H9 (cell line): ENCODE measurements around the gene ZBTB16. TPM values are rescaled to one million over a fixed set of nuclear protein-coding genes. Genes with fewer than 3 reads are reported as not detected.

Source experiments
- DNase-seq: peaks from one replicate; pipeline ENCODE4 v3.0.0-alpha.2; 2017
- H2AFZ ChIP-seq: one replicate; pipeline ENCODE4 v1.6.1; 2013; ENCODE audit warnings: mild to moderate bottlenecking, low read length, control low read depth, moderate library complexity
- H2AK5ac ChIP-seq: 2 replicates; pipeline ENCODE4 v1.6.1; 2013; ENCODE audit warnings: low read length, control low read depth, mixed read lengths; ENCODE audit not compliant: insufficient read length
- H2BK120ac ChIP-seq: one replicate; pipeline ENCODE4 v1.6.1; 2013; ENCODE audit warnings: low read depth, mild to moderate bottlenecking, low read length, control low read depth, inconsistent platforms; ENCODE audit not compliant: poor library complexity, severe bottlenecking
- H2BK12ac ChIP-seq: 2 replicates; pipeline ENCODE4 v1.6.1; 2013; ENCODE audit warnings: low read length, control low read depth, mixed read lengths, low read depth; ENCODE audit not compliant: insufficient read length
- H2BK15ac ChIP-seq: 2 replicates; pipeline ENCODE4 v1.6.1; 2013; ENCODE audit warnings: low read depth, low read length, control low read depth
- H2BK20ac ChIP-seq: one replicate; pipeline ENCODE4 v1.6.1; 2013; ENCODE audit warnings: low read depth, mild to moderate bottlenecking, low read length, control low read depth, inconsistent platforms; ENCODE audit not compliant: poor library complexity, severe bottlenecking
- H2BK5ac ChIP-seq: 2 replicates; pipeline ENCODE4 v1.6.1; 2013; ENCODE audit warnings: low read length, control low read depth, mixed read lengths; ENCODE audit not compliant: insufficient read length
- H3K14ac ChIP-seq: 2 replicates; pipeline ENCODE4 v1.6.1; 2013; ENCODE audit warnings: low read length, control low read depth; ENCODE audit not compliant: insufficient read depth
- H3K18ac ChIP-seq: 2 replicates; pipeline ENCODE4 v1.6.1; 2013; ENCODE audit warnings: low read depth, mild to moderate bottlenecking, mixed read lengths, low read length, control low read depth; ENCODE audit not compliant: insufficient read length
- H3K23ac ChIP-seq: 2 replicates; pipeline ENCODE4 v1.6.1; 2013; ENCODE audit warnings: low read length, control low read depth, mixed read lengths, low read depth; ENCODE audit not compliant: insufficient read length
- H3K23me2 ChIP-seq: 2 replicates; pipeline ENCODE4 v1.6.1; 2013; ENCODE audit warnings: low read depth, mild to moderate bottlenecking, mixed read lengths, low read length, control low read depth; ENCODE audit not compliant: insufficient read length, poor library complexity, severe bottlenecking
- H3K27ac ChIP-seq: 2 replicates; pipeline ENCODE4 v1.5.1; 2013; ENCODE audit warnings: low read length, control low read depth, mixed read lengths, low read depth; ENCODE audit not compliant: insufficient read length
- H3K27me3 ChIP-seq: 2 replicates; pipeline ENCODE4 v1.6.1; 2013; ENCODE audit warnings: low read length, control low read depth, inconsistent platforms; ENCODE audit not compliant: insufficient read depth
- H3K4ac ChIP-seq: 2 replicates; pipeline ENCODE4 v1.6.1; 2013; ENCODE audit warnings: low read depth, mild to moderate bottlenecking, control low read depth, inconsistent platforms, low read length, moderate library complexity
- H3K4me1 ChIP-seq: 2 replicates; pipeline ENCODE4 v1.6.1; 2013; ENCODE audit warnings: low read length, control low read depth, inconsistent platforms; ENCODE audit not compliant: insufficient read depth
- H3K4me2 ChIP-seq: 2 replicates; pipeline ENCODE4 v1.6.1; 2013; ENCODE audit warnings: low read length, control low read depth, mixed read lengths; ENCODE audit not compliant: insufficient read length, insufficient read depth
- H3K56ac ChIP-seq: 2 replicates; pipeline ENCODE4 v1.6.1; 2013; ENCODE audit warnings: low read depth, mild to moderate bottlenecking, mixed read lengths, low read length, control low read depth; ENCODE audit not compliant: insufficient read length
- H3K79me1 ChIP-seq: 2 replicates; pipeline ENCODE4 v1.6.1; 2013; ENCODE audit warnings: low read depth, mild to moderate bottlenecking, moderate library complexity, low read length, control low read depth, inconsistent platforms; ENCODE audit not compliant: insufficient read depth, poor library complexity, severe bottlenecking
- H3K79me2 ChIP-seq: 2 replicates; pipeline ENCODE4 v1.6.1; 2013; ENCODE audit warnings: low read length, control low read depth, inconsistent platforms; ENCODE audit not compliant: insufficient read depth
- H3K9ac ChIP-seq: 2 replicates; pipeline ENCODE4 v1.6.1; 2013; ENCODE audit warnings: low read length, control low read depth, mixed read lengths; ENCODE audit not compliant: insufficient read length; ENCODE audit errors: extremely low read depth
- H3K9me3 ChIP-seq: one replicate; pipeline ENCODE4 v1.6.1; 2013; ENCODE audit warnings: low read depth, low read length, inconsistent platforms; ENCODE audit not compliant: control insufficient read depth
- H3T11ph ChIP-seq: one replicate; pipeline ENCODE4 v1.6.1; 2013; ENCODE audit warnings: mild to moderate bottlenecking, low read length, control low read depth, inconsistent platforms
- H4K20me1 ChIP-seq: one replicate; pipeline ENCODE4 v1.6.1; 2013; ENCODE audit not compliant: control insufficient read depth, insufficient read length, insufficient read depth
- H4K5ac ChIP-seq: 2 replicates; pipeline ENCODE4 v1.6.1; 2013; ENCODE audit warnings: low read depth, mild to moderate bottlenecking, mixed read lengths, low read length, control low read depth; ENCODE audit not compliant: insufficient read length
- H4K8ac ChIP-seq: replicated peaks from 2 replicates; pipeline ENCODE4 v1.6.1; 2013; ENCODE audit warnings: low read length, control low read depth, mixed read lengths, low read depth; ENCODE audit not compliant: insufficient read length
- H4K91ac ChIP-seq: 2 replicates; pipeline ENCODE4 v1.6.1; 2013; ENCODE audit warnings: low read depth, mild to moderate bottlenecking, moderate library complexity, mixed read lengths, low read length, control low read depth; ENCODE audit not compliant: insufficient read length
- H3K27ac Mint-ChIP-seq, 3 experiments: 2 replicates in 2 of 3; 3 replicates in 1 of 3; pipeline ENCODE4 v1.8.0; 2020 to 2021; ENCODE audit warnings: mixed read lengths in 3 of 3, mild to moderate bottlenecking in 1 of 3, moderate library complexity in 1 of 3
- H3K27me3 Mint-ChIP-seq: 2 replicates; pipeline ENCODE4 v1.8.0; 2021; ENCODE audit warnings: low read depth, mild to moderate bottlenecking, moderate library complexity, mixed read lengths
- H3K36me3 Mint-ChIP-seq, 3 experiments: 2 replicates in 2 of 3; 3 replicates in 1 of 3; pipeline ENCODE4 v1.8.0; 2020 to 2021; ENCODE audit warnings: low read depth in 3 of 3, mixed read lengths in 3 of 3; ENCODE audit not compliant: insufficient read depth in 1 of 3
- H3K4me1 Mint-ChIP-seq, 2 experiments: 2 replicates each; pipeline ENCODE4 v1.8.0; 2020; ENCODE audit warnings: mixed read lengths in 2 of 2
- H3K4me3 Mint-ChIP-seq, 2 experiments: 2 replicates in 1 of 2; 3 replicates in 1 of 2; pipeline ENCODE4 v1.8.0; 2020 to 2021; ENCODE audit warnings: mild to moderate bottlenecking in 2 of 2, mixed read lengths in 2 of 2, moderate library complexity in 1 of 2
- H3K9me3 Mint-ChIP-seq, 2 experiments: 2 replicates in 1 of 2; 3 replicates in 1 of 2; pipeline ENCODE4 v1.8.0; 2020; ENCODE audit warnings: mild to moderate bottlenecking in 2 of 2, mixed read lengths in 2 of 2, moderate library complexity in 1 of 2
- CTCF ChIP-seq: fragments of 200-600 bp; sonication (generic); conservative IDR thresholded peaks from 3 replicates; pipeline ENCODE4 v1.8.0; 2021; ENCODE audit warnings: antibody characterized with exemption, mild to moderate bottlenecking
- WGBS: extraction: QIAGEN DNeasy Blood & Tissue Kit; methylation state at CpG from one replicate; pipeline ENCODE4 v1.1.7; 2013; ENCODE audit warnings: missing lambda C conversion rate, low lambda C conversion rate, mixed read lengths; ENCODE audit not compliant: insufficient read length; ENCODE audit errors: extremely low coverage; 5-methylcytosine and 5-hydroxymethylcytosine counted together
- total RNA-seq: library from RNA; stranded (reverse); gene quantifications from 2 replicates; pipeline ENCODE4 v1.2.1, GENCODE V29; 2021

The ZBTB16 gene
- total RNA-seq, 1 experiment from 2014 or later: not detected

- no peaks in the 10 kb centered on the region for H4K20me1 ChIP-seq
- no peak overlapping the region for H4K5ac ChIP-seq
- no peaks in the 10 kb centered on the region for H3K23me2 ChIP-seq
- no peak overlapping the region for H4K91ac ChIP-seq
- H3K4me2 ChIP-seq: no peak overlapping the region
- H3K79me1 ChIP-seq: no peaks in the 10 kb centered on the region
- no CpG with 5 or more reads among the region's 5 CpGs for WGBS
- no peak overlapping the region for H3K56ac ChIP-seq
- H3K18ac ChIP-seq: no peak overlapping the region
- no peaks in the 10 kb centered on the region for H3K4me1 ChIP-seq
- no peak for TF ChIP-seq CTCF
- no peak overlapping the region for H2BK120ac ChIP-seq
- H3K9ac ChIP-seq: no peak overlapping the region
- Mint-ChIP-seq H3K27me3 (no peaks in the 10 kb centered on the region; the same call in 1 of the 2 replicates), H3K4me1 (peaks cover 4 to 14% of the 10 kb centered on the region in 2 experiments), H3K36me3 (no peaks in the 10 kb centered on the region; a peak in 1 of 7 replicates), H3K9me3 (peaks cover 0 to 3% of the 10 kb centered on the region in 2 experiments; a peak in 1 of 5 replicates), H3K4me3 (no peak overlapping the region), H3K27ac (no peak overlapping the region)
- H3K27ac ChIP-seq: no peak overlapping the region
- no peak overlapping the region for H3K23ac ChIP-seq
- H2BK20ac ChIP-seq: no peak overlapping the region
- no peak overlapping the region for H3K4ac ChIP-seq
- no peak overlapping the region for H2AFZ ChIP-seq
- no peak overlapping the region for H3T11ph ChIP-seq
- no peak overlapping the region for H2AK5ac ChIP-seq
- no peak overlapping the region for H4K8ac ChIP-seq
- no peak overlapping the region for H2BK12ac ChIP-seq
- H3K79me2 ChIP-seq: no peaks in the 10 kb centered on the region
- H3K9me3 ChIP-seq: no peaks in the 10 kb centered on the region
- no peaks in the 10 kb centered on the region for H3K27me3 ChIP-seq
- H2BK15ac ChIP-seq: no peak overlapping the region
- H2BK5ac ChIP-seq: no peak overlapping the region
- H3K14ac ChIP-seq: no peak overlapping the region
- no peak for DNase-seq
Measured at GRCh38 chr11:114291381-114291780, 231.9 kb downstream of the ZBTB16 start.
